T follicular helper cell (primary cell): ENCODE data around the gene IFT81.
"Not testable (repeated sequence)": the region's sequence is repeated elsewhere in the genome, so short reads cannot be mapped to it uniquely, and the experiment has no call there.

Experiments used
- DNase-seq: peaks from one replicate; pipeline ENCODE4 v3.0.0-alpha.2; 2020; ENCODE audit warnings: low read depth

Gene IFT81

GRCh38 chr12:110107369-110108281 is 16.5 kb upstream of the IFT81 start:
- no peak for DNase-seq

GRCh38 chr12:110108309-110109036 is 15.7 kb upstream of the IFT81 start:
- DNase-seq: no peak

DNA sequence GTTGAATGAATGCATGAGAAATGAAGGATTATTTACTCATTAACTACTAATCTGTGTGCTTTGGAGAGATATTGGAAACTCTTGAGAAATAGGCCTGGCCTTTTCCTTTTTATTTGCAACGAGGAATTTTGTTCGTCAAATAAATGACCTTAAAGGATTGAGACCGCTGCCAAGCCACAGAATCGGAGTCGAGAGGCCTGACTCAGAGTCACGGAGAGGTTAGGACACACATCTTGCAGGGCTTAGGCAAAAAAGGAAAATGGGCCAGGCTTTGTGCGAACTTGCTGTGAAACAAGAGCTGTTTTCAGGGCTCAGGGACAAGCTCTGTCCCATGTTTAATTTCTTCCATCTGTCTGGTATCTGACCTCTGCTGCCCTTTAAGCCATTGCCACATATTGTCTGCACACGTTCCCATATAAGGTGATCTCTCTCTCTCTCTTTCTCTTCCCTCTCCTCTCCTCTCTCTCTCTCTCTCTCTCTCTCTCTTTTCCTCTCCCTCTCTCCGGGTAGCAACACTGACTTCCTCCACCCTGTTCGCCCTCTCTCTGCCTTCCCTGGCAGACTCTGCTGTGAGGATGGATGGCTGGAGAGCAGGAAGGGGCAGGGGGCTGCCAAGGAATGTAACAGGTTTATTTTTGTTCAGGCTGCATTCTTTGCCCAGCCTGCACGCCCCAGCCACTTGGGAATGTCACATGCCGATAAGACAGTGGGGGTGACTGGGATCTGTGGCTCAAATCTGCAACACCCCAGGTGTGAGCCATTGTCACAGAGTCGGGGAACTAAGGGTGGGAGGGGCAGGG is 14.9 kb upstream of the IFT81 start:
- no peak for DNase-seq

GRCh38 chr12:110109837-110110535 is 14.2 kb upstream of the IFT81 start:
- no peak for DNase-seq

DNA sequence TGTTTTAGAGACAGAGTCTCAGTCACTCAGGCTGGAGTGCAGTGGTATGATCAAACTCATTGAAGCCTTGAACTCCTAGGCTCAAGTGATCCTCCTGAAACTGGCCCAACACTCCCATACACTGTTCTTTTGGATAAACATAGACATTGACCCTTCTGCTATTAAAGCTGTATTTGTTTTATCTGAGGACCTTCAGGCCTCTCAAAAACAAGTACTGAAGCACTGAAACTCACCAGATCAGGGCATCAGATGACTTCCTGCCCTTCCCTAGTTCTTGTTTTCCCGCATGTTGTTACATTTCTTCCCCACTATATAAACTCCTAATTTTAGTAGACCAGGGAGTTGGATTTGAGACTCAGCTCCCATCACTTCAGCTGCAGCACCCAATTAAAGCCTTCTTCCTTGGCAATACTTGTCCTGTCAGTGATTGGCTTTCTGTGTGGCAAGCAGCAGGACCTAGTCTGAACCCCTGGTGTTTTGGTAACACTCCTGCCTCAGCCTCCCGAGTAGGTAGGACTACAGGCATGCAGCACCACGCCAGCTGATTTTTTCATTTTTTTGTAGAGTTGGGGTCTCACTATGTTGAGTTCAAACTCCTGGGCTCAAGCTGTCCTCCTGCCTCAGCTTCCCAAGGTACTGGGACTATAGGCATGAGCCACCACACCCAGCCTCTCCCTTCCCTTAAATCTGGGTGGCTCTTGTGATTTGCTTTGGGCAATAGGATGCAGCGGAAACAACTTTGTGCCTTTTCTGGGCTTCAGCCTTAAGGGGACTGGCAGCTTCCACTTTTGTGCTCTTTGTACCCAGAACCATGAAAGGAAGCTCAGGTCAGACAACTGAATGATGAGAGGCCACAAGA is 12.5 kb upstream of the IFT81 start:
- no peak for DNase-seq

DNA sequence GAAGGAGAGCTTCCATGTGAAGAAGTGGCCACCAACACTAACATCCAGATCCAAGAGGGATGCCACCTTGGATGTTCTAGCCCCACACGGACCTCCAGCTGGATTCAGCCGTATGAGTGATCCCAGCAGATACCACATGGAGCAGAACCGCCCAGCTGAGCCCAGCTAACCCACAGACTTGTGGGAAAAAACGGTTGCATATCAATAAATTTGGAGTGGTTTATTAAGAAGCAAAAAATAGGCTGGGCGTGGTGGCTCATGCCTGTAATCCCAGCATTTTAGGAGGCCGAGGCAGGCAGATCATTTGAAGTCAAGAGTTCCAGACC is 11.9 kb upstream of the IFT81 start:
- no peak for DNase-seq

- no peak for DNase-seq
Observed at GRCh38 chr12:110114528-110114937, 9.6 kb upstream of the IFT81 start.

- DNase-seq: no peak
Observed at GRCh38 chr12:110115675-110116074, 8.5 kb upstream of the IFT81 start.

- DNase-seq: no peak
Observed at GRCh38 chr12:110116623-110117022, 7.5 kb upstream of the IFT81 start.

DNA sequence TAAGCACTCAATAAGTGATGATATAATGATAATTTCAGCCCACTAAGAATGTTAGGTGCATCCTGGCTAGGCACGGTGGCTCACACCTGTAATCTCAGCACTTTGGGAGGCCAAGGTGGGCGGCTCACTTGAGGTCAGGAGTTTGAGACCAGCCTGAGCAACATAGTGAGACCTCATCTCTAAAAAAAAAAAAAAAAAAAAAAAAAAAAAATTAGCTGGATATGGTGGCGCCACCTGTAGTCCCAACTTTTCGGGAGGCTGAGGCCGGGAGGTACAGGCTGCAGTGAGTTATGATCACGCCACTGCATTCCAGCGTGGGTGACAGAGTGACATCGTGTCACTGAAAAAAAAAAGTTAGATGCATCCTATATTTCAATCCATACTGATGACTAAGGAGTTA is 6.9 kb upstream of the IFT81 start:
- DNase-seq: not testable (repeated sequence)

- no peak for DNase-seq
Observed at GRCh38 chr12:110117956-110118685, 6.0 kb upstream of the IFT81 start.

- no peak for DNase-seq
Observed at GRCh38 chr12:110122929-110123328, 1.2 kb upstream of the IFT81 start.

DNA sequence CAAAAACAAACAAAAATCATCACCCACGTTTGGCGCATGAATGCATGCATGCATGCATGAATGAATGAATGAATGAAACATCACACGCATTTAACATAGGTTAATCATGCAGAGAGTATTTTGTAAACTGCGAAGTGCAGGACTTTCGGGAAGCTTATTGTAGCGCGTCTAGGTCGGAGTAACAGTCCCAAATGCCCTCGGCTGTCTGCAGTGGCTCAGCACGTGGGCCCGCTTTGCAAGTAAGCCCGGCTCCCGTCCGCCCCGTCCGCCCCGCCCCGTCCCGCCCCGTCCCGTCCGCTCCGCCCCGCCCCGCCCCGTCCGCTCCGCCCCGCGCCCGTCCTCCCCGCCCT is 263 bp upstream of the IFT81 start:
- no peak for DNase-seq

DNA sequence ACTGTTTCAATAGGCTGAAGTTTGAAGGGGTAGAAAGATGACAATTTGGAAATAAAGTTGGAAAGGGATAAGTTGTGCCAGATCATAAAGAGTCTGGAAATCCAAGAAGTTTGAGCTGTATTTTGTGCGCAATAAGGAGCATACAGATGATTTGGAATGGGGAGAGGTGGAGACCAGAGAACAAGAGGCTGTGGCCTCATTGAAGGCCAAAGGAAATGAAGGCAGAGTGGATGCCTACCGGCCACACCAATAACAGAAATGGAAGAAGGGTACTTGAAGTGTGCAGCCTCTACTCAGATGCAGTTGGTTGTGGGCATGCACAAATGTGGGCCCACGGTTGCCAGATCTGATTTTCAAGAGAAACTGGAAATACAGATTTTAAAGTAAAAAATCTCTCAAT is 2.4 kb downstream of the IFT81 start:
- no peak for DNase-seq

DNA sequence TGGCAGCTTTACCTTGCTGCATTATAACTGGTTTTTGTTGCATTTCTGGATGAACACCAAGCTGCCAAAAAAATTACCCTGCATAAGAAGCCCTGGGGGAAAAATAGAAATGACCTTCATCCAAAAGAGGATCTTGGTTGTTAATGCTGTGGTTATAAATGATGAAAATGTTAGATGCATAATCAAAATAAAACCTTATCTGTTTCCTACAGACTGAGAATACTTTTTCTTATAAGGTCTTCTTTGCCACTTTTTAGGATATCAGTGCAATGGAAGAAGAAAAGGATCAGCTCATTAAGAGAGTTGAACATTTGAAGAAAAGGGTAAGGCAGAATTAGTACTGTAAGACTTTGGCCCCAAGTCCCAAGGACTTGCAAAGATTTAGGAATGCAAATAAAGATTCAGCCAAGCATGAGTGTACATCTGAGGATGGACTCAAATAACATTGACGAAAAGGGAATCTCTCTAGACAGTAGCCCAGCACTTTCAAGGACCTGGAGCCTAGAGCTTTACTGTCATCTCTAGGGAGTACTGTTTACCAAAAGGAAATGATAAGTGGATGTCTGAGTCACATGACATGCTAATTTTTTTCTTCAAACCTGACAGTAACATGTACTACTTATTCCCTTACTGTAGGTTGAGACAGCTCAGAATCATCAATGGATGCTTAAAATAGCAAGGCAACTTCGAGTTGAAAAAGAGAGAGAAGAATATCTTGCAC is 10.7 kb downstream of the IFT81 start:
- no peak for DNase-seq

GRCh38 chr12:110135806-110136205 is 11.6 kb downstream of the IFT81 start:
- DNase-seq: no peak

- no peak for DNase-seq
Observed at GRCh38 chr12:110137786-110138185, 13.6 kb downstream of the IFT81 start.

DNA sequence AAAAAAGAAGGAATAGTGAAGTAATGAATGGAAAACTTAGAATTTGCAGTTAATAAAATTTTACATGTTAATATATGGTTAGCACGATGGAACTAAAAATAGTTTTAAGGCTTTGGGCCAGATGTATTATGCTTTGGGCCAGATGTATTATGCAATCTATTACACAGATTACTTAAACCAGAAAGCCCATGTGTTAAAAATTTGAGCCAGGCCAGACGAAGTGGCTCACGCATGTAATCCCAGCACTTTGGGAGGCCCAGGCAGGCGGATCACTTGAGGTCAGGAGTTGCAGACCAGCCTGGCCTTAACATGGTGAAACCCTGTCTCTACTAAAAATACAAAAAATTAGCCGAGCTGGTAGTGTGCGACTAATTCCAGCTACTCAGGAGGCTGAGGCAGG is 17.2 kb downstream of the IFT81 start:
- DNase-seq: no peak

DNA sequence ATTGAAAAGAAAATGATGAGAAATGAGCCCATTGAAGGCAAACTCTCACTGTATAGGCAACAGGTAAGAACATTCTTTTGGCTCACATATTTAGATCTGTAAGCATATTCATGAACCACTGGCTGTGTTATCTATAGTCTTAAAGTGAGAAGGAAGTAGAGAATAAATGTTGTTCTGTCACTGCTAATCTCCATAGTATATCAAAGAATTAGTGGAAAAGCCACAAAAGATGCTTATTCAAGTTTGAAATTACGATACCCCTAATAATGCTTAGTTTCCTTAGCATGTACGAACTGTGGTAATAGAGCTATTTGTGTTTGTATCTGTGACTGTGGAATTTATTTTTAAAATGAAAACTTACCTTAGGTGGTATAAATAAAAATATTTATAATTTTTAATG is 22.8 kb downstream of the IFT81 start:
- DNase-seq: no peak
